H1 (cell line): ENCODE measurements around the gene TXNRD2. TPM values are rescaled to one million over a fixed set of nuclear protein-coding genes. Genes with fewer than 3 reads are reported as not detected.

Experiments
- CHD1 ChIP-seq: IDR thresholded peaks from 2 replicates; pipeline ENCODE4 v1.6.1; 2012; ENCODE audit warnings: low read depth, low read length, improper control_type of control experiment
- CTCF ChIP-seq, 3 experiments: IDR thresholded peaks; 1 replicate in 2 of 3; 2 replicates in 1 of 3; pipeline versions ENCODE4 v1.5.1 to v1.6.1; 2011; ENCODE audit warnings: low read length in 3 of 3, mild to moderate bottlenecking in 3 of 3, inconsistent platforms in 2 of 3, low read depth in 1 of 3, moderate library complexity in 1 of 3; ENCODE audit not compliant: insufficient read depth in 1 of 3; ENCODE audit errors: control extremely low read depth in 1 of 3
- RBBP5 ChIP-seq: IDR thresholded peaks from 2 replicates; pipeline ENCODE4 v1.7.1; 2012; ENCODE audit warnings: low read depth, mild to moderate bottlenecking, inconsistent platforms, low read length, moderate library complexity, borderline replicate concordance
- SP2 ChIP-seq: IDR thresholded peaks from 2 replicates; pipeline ENCODE4 v1.6.1; 2012; ENCODE audit warnings: mild to moderate bottlenecking, low read length, inconsistent platforms
- polyA plus RNA-seq, 7 experiments: library from polyadenylated mRNA; depleted of rRNA in 3 of 7; stranded (reverse) in 5 of 7; unstranded in 2 of 7; fragments of >200 nt in 5 of 7; fragments of 200-250 nt in 2 of 7; gene quantifications; 1 replicate in 5 of 7; 2 replicates in 1 of 7; 4 replicates in 1 of 7; pipeline versions ENCODE4 v1.2.1 to v1.2.3, GENCODE V29; 2011 to 2013; ENCODE audit warnings: missing spikeins in 2 of 7, mixed read lengths in 2 of 7
- total RNA-seq: library from RNA; stranded (reverse); fragmentation: NEBNext Ultra II Directional; extraction: Animal tissue kit (Norgen Biotek cat#: 25700); gene quantifications from 2 replicates; pipeline ENCODE4 v1.2.1, GENCODE V29; 2021

Gene TXNRD2
- total and polyA plus RNA-seq, 2 of the 8 experiments (the other 6 are each of a cell fraction or from before 2014, with no cell fraction given), result 14.8 to 21.9 TPM

DNA sequence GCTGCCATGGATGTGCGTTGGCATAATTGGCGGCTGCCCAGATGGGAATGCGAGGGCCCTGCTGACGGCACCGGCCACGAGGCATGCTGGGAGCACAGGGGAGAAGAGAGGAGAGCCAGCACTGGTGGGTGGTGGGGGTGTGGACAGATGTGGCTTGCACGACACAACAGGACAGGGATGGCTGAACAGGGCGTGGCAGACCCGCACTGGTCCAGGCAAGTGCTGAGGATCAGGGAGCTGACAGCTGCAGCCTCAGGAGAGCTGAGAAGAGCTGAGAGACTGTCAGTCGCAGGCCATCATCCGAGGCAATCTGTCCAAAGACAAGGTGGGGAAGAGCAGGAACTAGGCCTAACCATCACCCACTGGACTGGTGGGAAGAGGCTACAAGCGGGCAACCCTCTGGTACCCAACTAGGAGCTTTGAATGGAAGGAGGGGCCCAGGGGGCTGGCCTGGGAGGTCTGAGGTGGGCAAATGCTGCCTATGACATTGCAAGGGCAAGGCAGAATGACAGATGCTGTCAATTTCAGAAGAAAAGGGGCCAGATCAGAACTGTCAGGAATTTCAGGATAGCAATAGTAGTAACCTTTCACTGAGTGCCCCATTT, 89.3 kb downstream of the TXNRD2 start (continued):
- TF ChIP-seq RBBP5, result no peak
- TF ChIP-seq CHD1, result no peak
- TF ChIP-seq CTCF (IDR thresholded peaks at IDR 0.05; ENCODE audit: control extremely low read depth in 1 of 3, insufficient read depth in 1 of 3, low read depth in 1 of 3, low read length in 3 of 3), result no peak
- no peak for TF ChIP-seq SP2
